Mesendoderm (in vitro differentiated cells): ENCODE data around the gene FIBP.

Experiments
- DNase-seq: peaks from one replicate; pipeline ENCODE4 v3.0.0; 2013
- H2AK5ac ChIP-seq: 2 replicates; pipeline ENCODE4 v1.6.1; 2013; ENCODE audit warnings: low read length, inconsistent platforms
- H2BK120ac ChIP-seq: 2 replicates; pipeline ENCODE4 v1.6.1; 2013; ENCODE audit warnings: low read depth, mild to moderate bottlenecking, low read length, moderate library complexity, mixed read lengths
- H2BK15ac ChIP-seq: replicated peaks from 2 replicates; pipeline ENCODE4 v1.6.1; 2013; ENCODE audit warnings: low read depth, mild to moderate bottlenecking, moderate library complexity
- H2BK5ac ChIP-seq: 2 replicates; pipeline ENCODE4 v1.6.1; 2013; ENCODE audit warnings: low read length, inconsistent platforms
- H3K18ac ChIP-seq: 2 replicates; pipeline ENCODE4 v1.6.1; 2013; ENCODE audit warnings: mild to moderate bottlenecking, low read length, mixed read lengths
- H3K23ac ChIP-seq: one replicate; pipeline ENCODE4 v1.6.1; 2013; ENCODE audit warnings: low read length
- H3K27ac ChIP-seq: 2 replicates; pipeline ENCODE4 v1.5.1; 2013; ENCODE audit warnings: low read depth, mild to moderate bottlenecking, inconsistent platforms, low read length, moderate library complexity
- H3K27me3 ChIP-seq: 2 replicates; pipeline ENCODE4 v1.6.1; 2013; ENCODE audit warnings: low read length, control low read depth, mild to moderate bottlenecking, inconsistent platforms; ENCODE audit not compliant: insufficient read depth, poor library complexity
- H3K36me3 ChIP-seq: 2 replicates; pipeline ENCODE4 v1.6.1; 2013; ENCODE audit warnings: low read length, inconsistent platforms; ENCODE audit not compliant: control insufficient read depth, insufficient read depth
- H3K4ac ChIP-seq: one replicate; pipeline ENCODE4 v1.6.1; 2013; ENCODE audit warnings: low read depth, mild to moderate bottlenecking, low read length, moderate library complexity
- H3K4me1 ChIP-seq: 2 replicates; pipeline ENCODE4 v1.6.1; 2013; ENCODE audit warnings: low read depth, low read length, inconsistent platforms; ENCODE audit not compliant: control insufficient read depth
- H3K4me2 ChIP-seq: 2 replicates; pipeline ENCODE4 v1.6.1; 2013; ENCODE audit warnings: low read length
- H3K4me3 ChIP-seq: 2 replicates; pipeline ENCODE4 v1.5.1; 2013; ENCODE audit warnings: mild to moderate bottlenecking, low read length
- H3K56ac ChIP-seq: one replicate; pipeline ENCODE4 v1.6.1; 2013; ENCODE audit warnings: low read length
- H3K79me1 ChIP-seq: 2 replicates; pipeline ENCODE4 v1.6.1; 2013; ENCODE audit warnings: low read length, inconsistent platforms
- H3K79me2 ChIP-seq: 2 replicates; pipeline ENCODE4 v1.6.1; 2013; ENCODE audit warnings: mild to moderate bottlenecking, low read length; ENCODE audit not compliant: control insufficient read depth, insufficient read depth
- H3K9ac ChIP-seq: 2 replicates; pipeline ENCODE4 v1.6.1; 2013; ENCODE audit warnings: low read length, inconsistent platforms
- H4K5ac ChIP-seq: one replicate; pipeline ENCODE4 v1.6.1; 2013; ENCODE audit warnings: low read length
- H4K8ac ChIP-seq: one replicate; pipeline ENCODE4 v1.6.1; 2013; ENCODE audit warnings: low read depth, mild to moderate bottlenecking, control low read depth, low read length, moderate library complexity
- WGBS: extraction: QIAGEN DNeasy Blood & Tissue Kit; methylation state at CpG from one replicate; pipeline ENCODE4 v1.1.7; 2013; ENCODE audit warnings: low lambda C conversion rate, missing lambda C conversion rate; ENCODE audit not compliant: insufficient coverage; ENCODE audit errors: extremely low coverage; 5-methylcytosine and 5-hydroxymethylcytosine counted together

Gene FIBP

DNA sequence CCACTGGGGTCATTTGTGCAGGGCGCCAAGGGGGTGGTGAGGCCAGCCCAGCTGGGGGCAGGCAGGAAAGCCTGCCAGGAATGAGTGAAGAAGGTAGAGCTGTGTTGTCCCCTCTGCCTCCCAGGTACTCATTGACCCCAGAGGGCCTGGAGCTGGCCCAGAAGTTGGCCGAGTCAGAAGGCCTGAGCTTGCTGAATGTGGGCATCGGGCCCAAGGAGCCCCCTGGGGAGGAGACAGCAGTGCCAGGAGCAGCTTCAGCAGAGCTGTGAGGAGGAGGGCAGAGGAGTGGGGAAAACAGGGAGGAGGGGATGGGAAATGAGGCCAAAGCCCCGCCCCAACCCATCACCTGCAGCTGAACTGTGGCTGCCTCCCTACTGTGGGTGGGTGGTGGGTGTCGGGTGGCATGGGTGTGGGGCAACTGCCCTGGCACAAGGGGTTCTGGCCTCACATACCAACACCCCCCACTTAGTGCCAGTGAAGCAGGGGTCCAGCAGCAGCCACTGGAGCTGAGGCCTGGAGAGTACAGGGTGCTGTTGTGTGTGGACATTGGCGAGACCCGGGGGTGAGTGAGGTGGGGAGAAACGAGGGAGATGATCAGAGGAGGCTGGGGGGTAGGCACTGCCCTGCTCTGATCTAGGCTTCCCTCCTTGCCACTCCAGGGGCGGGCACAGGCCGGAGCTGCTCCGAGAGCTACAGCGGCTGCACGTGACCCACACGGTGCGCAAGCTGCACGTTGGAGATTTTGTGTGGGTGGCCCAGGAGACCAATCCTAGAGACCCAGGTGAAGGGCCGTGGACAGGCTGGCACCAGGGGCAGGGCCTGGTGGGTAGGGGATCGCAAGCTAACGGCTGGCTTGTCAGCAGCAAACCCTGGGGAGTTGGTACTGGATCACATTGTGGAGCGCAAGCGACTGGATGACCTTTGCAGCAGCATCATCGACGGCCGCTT lies 25.1 kb downstream of the FIBP start:
- H3K18ac ChIP-seq = no peak overlapping the region
- H3K27ac ChIP-seq = no peak overlapping the region

DNA sequence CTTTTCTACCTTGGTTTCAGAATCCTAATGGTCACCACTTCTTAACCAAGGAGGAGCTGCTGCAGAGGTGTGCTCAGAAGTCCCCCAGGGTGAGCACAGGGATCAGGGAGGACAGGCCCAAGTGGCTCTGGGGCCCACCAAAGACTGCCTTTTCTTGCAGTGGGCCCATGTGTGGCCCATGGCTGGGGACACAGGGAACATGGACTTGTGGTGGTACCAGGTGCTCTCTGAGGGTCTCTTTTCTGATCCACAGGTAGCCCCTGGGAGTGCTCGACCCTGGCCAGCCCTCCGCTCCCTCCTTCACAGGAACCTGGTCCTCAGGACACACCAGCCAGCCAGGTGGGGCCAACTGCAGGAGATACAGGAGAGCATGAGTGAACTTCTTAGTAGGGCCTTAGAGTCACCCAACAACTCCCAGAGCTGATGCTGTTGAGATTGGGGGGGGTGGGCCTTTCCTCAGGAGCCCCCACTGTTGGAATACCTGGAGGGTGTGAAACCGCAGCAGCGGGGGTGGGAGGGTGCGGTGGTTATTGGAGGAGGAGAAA lies 26.0 kb downstream of the FIBP start:
- WGBS = no CpG with 5 or more reads among the region's 5 CpGs
- H3K79me2 ChIP-seq = peaks cover 15% of the 10 kb centered on the region
- no peaks in the 10 kb centered on the region for H3K27me3 ChIP-seq
- H2BK5ac ChIP-seq = no peak overlapping the region
- no peaks in the 10 kb centered on the region for H3K4me1 ChIP-seq
- H3K4me2 ChIP-seq = no peak overlapping the region
- H3K4me3 ChIP-seq = no peak overlapping the region
- H4K8ac ChIP-seq = no peak overlapping the region
- H3K9ac ChIP-seq = no peak overlapping the region
- H2AK5ac ChIP-seq = no peak overlapping the region
- no peak overlapping the region for H3K4ac ChIP-seq
- no peak overlapping the region for H4K5ac ChIP-seq
- no peak overlapping the region for H3K18ac ChIP-seq
- no peak for DNase-seq
- no peak overlapping the region for H2BK15ac ChIP-seq
- no peak overlapping the region for H3K23ac ChIP-seq
- H2BK120ac ChIP-seq = no peak overlapping the region
- peak overlapping the region; percentile 95 for H3K56ac ChIP-seq
- H3K36me3 ChIP-seq = peaks cover 10% of the 10 kb centered on the region
- no peak overlapping the region for H3K27ac ChIP-seq
- peaks cover 16% of the 10 kb centered on the region for H3K79me1 ChIP-seq

More for the DNA sequence above, 25.1 kb downstream of the FIBP start:
- Histone ChIP-seq H3K4me1 (no peaks in the 10 kb centered on the region), H2AK5ac (no peak overlapping the region), H3K79me2 (peaks cover 9% of the 10 kb centered on the region), H3K79me1 (peaks cover 16% of the 10 kb centered on the region), H2BK5ac (no peak overlapping the region), H3K4ac (no peak overlapping the region), H3K27me3 (no peaks in the 10 kb centered on the region), H3K4me2 (no peak overlapping the region), H4K8ac (no peak overlapping the region), H3K4me3 (no peak overlapping the region), H3K56ac (peak overlapping the region; percentile 3), H3K9ac (no peak overlapping the region), H2BK120ac (no peak overlapping the region), H3K23ac (no peak overlapping the region), H2BK15ac (no peak overlapping the region), H4K5ac (no peak overlapping the region), H3K36me3 (peaks cover 10% of the 10 kb centered on the region)
- no peak for DNase-seq
- no CpG with 5 or more reads among the region's 24 CpGs for WGBS

DNA sequence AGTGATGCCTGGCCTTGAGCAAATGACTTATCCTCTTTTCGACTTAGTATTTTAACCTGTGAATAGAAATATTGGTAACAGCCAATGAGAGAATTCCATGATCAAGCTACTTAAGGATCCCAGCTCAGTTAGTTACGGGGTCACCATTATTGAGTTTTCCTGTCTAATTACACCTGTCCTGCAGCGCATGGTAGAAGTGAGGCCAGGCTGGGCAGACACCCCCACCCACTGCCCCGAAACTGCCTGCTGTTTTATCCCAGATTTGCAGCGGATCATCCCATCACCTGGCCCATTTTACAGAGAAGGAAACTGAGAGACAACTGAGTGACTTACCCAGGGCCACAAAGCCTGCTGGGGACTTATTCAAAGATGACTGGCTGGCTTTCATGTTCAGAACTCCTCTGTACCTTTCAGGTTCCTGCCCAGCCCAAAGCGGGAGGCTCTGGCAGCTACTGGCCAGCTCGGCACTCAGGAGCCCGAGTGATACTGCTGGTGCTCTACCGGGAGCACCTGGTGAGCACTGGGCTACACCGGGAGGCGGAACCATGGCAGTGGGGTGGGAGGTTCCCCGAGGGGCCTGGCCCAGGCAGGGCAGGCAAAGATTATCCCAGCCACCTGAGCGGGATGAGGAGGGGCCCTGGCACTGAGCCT lies 26.6 kb downstream of the FIBP start:
- peak overlapping the region; percentile 83 for H3K9ac ChIP-seq
- H2BK120ac ChIP-seq = no peak overlapping the region
- no peak overlapping the region for H4K8ac ChIP-seq
- peak overlapping the region; percentile 97 for H3K4me2 ChIP-seq
- DNase-seq = no peak
- no peak overlapping the region for H4K5ac ChIP-seq
- no peak overlapping the region for H2BK5ac ChIP-seq
- peaks cover 10% of the 10 kb centered on the region for H3K36me3 ChIP-seq
- H3K27ac ChIP-seq = no peak overlapping the region
- peaks cover 16% of the 10 kb centered on the region for H3K79me1 ChIP-seq
- H2AK5ac ChIP-seq = no peak overlapping the region
- peak overlapping the region; percentile 95 for H3K56ac ChIP-seq
- H2BK15ac ChIP-seq = no peak overlapping the region
- no peak overlapping the region for H3K18ac ChIP-seq
- WGBS = no CpG with 5 or more reads among the region's 13 CpGs
- H3K23ac ChIP-seq = no peak overlapping the region
- peak overlapping the region; percentile 65 for H3K4me3 ChIP-seq
- no peak overlapping the region for H3K4ac ChIP-seq
- no peaks in the 10 kb centered on the region for H3K4me1 ChIP-seq
- H3K27me3 ChIP-seq = no peaks in the 10 kb centered on the region
- peaks cover 21% of the 10 kb centered on the region for H3K79me2 ChIP-seq

DNA sequence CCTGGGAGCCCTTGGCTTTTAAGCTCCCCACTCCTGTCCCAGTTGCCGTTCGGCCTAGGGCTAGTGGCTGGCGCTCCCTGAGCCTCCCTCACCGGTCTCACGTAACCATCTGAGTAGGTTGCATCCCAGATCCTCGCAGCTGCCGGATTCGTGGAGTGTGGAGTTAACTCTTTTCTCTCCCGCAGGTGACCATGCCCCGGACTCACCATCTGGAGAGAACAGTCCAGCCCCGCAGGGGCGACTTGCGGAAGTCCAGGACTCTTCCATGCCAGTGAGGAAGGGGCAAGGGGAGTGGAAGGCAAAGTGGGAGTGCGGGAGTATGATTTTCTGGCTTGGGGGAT lies 27.1 kb downstream of the FIBP start:
- peak overlapping the region; percentile 83 for H3K9ac ChIP-seq
- peaks cover 26% of the 10 kb centered on the region for H3K79me2 ChIP-seq
- H2BK5ac ChIP-seq = peak overlapping the region; percentile 21
- H2BK120ac ChIP-seq = no peak overlapping the region
- no peak overlapping the region for H4K8ac ChIP-seq
- H3K18ac ChIP-seq = peak overlapping the region; percentile 44
- H3K79me1 ChIP-seq = peaks cover 18% of the 10 kb centered on the region
- DNase-seq = no peak
- peak overlapping the region; percentile 89 for H3K23ac ChIP-seq
- H3K27ac ChIP-seq = peak overlapping the region; percentile 87
- peak overlapping the region; percentile 95 for H3K56ac ChIP-seq
- peak overlapping the region; percentile 97 for H3K4me2 ChIP-seq
- no peak overlapping the region for H2BK15ac ChIP-seq
- peaks cover 11% of the 10 kb centered on the region for H3K36me3 ChIP-seq
- H4K5ac ChIP-seq = no peak overlapping the region
- H3K4me1 ChIP-seq = peaks cover 2% of the 10 kb centered on the region
- peak overlapping the region; percentile 74 for H3K4ac ChIP-seq
- H3K27me3 ChIP-seq = no peaks in the 10 kb centered on the region
- peak overlapping the region; percentile 78 for H2AK5ac ChIP-seq
- peak overlapping the region; percentile 65 for H3K4me3 ChIP-seq
- no CpG with 5 or more reads among the region's 14 CpGs for WGBS

DNA sequence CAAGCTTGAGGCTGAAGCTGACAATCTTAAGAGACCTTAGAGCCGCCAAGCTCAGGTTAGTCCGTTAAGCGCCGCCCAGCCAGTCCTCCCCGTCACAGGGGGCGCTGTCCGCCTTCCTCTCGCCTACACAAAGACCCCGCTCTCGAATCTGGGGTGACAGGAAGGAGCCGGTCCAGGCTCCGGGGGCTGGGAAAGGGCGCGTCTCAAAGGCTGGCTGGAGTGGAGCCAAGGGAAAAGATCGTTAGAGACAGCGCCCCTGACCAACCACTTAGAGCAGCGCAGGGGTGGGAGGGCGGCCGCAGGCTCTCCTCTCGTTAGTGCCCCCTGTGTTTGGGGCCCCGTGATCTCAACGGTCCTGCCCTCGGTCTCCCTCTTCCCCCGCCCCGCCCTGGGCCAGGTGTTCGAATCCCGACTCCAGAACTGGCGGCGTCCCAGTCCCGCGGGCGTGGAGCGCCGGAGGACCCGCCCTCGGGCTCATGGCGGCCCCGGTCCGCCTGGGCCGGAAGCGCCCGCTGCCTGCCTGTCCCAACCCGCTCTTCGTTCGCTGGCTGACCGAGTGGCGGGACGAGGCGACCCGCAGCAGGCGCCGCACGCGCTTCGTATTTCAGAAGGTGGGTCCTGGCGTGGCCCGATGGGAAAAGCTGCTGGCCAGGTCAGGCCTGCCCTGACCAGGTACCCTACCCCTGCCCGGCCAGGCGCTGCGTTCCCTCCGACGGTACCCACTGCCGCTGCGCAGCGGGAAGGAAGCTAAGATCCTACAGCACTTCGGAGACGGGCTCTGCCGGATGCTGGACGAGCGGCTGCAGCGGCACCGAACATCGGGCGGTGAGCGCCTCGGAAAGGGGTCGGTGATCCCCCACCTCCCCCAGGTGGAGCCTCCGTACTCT lies 27.8 kb downstream of the FIBP start, which contains the start of gene MUS81:
MUS81 (plus strand) TSS at position 156 of the 887 bp plus-strand sequence; CDS start at position 477, 321 bp downstream.
- peak within 1 kb of the TSS; percentile 95 for H3K56ac ChIP-seq
- peak within 1 kb of the TSS; percentile 87 for H3K27ac ChIP-seq
- H4K8ac ChIP-seq = no peak within 1 kb of the TSS
- peak within 1 kb of the TSS; percentile 39 for H2BK120ac ChIP-seq
- H2BK5ac ChIP-seq = peak within 1 kb of the TSS; percentile 64
- H3K27me3 ChIP-seq = no peaks in the 10 kb centered on the region
- peak within 1 kb of the TSS; percentile 83 for H3K9ac ChIP-seq
- peak within 1 kb of the TSS; percentile 78 for H2AK5ac ChIP-seq
- WGBS = no CpG with 5 or more reads among the region's 78 CpGs
- H3K79me2 ChIP-seq = peaks cover 32% of the 10 kb centered on the region
- peaks cover 24% of the 10 kb centered on the region for H3K79me1 ChIP-seq
- H3K4me3 ChIP-seq = peak within 1 kb of the TSS; percentile 65
- peak within 1 kb of the TSS; percentile 46 for H3K18ac ChIP-seq
- DNase-seq = peak; percentile 99
- peak within 1 kb of the TSS; percentile 97 for H3K4me2 ChIP-seq
- peaks cover 13% of the 10 kb centered on the region for H3K36me3 ChIP-seq
- H3K4ac ChIP-seq = peak within 1 kb of the TSS; percentile 85
- H3K23ac ChIP-seq = peak within 1 kb of the TSS; percentile 89
- H3K4me1 ChIP-seq = peaks cover 3% of the 10 kb centered on the region
- no peak within 1 kb of the TSS for H2BK15ac ChIP-seq
- H4K5ac ChIP-seq = no peak within 1 kb of the TSS
